NCI-H1436 treated with DMSO at 0.1 percent for 48 hours (cell line): Measurements from ENCODE around the gene FMR1NB.

Source experiments
- DNase-seq: peaks from one replicate; lab custom pipeline; 2025; lab: John Stamatoyannopoulos, UW

Gene FMR1NB

GRCh38 chrX:148070504-148070877 is 89.4 kb downstream of the FMR1NB start:
- DNase-seq = no peak
